NT2/D1 (cell line): ENCODE results near the gene GDAP2.

Experiments
- YY1 ChIP-seq: IDR thresholded peaks from 2 replicates; pipeline ENCODE4 v1.6.1; 2011; ENCODE audit not compliant: insufficient read length, insufficient read depth
- ZNF274 ChIP-seq: IDR thresholded peaks from 2 replicates; pipeline ENCODE4 v1.6.1; 2011; ENCODE audit warnings: mild to moderate bottlenecking, low read depth, low read length

GRCh38 chr1:117925981-117926380 is 3.4 kb downstream of the GDAP2 start:
- TF ChIP-seq ZNF274 (no peak), YY1 (no peak)
